ENCODE results near the gene COQ3.

COQ3 gene, protein sequence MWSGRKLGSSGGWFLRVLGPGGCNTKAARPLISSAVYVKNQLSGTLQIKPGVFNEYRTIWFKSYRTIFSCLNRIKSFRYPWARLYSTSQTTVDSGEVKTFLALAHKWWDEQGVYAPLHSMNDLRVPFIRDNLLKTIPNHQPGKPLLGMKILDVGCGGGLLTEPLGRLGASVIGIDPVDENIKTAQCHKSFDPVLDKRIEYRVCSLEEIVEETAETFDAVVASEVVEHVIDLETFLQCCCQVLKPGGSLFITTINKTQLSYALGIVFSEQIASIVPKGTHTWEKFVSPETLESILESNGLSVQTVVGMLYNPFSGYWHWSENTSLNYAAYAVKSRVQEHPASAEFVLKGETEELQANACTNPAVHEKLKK

DNA sequence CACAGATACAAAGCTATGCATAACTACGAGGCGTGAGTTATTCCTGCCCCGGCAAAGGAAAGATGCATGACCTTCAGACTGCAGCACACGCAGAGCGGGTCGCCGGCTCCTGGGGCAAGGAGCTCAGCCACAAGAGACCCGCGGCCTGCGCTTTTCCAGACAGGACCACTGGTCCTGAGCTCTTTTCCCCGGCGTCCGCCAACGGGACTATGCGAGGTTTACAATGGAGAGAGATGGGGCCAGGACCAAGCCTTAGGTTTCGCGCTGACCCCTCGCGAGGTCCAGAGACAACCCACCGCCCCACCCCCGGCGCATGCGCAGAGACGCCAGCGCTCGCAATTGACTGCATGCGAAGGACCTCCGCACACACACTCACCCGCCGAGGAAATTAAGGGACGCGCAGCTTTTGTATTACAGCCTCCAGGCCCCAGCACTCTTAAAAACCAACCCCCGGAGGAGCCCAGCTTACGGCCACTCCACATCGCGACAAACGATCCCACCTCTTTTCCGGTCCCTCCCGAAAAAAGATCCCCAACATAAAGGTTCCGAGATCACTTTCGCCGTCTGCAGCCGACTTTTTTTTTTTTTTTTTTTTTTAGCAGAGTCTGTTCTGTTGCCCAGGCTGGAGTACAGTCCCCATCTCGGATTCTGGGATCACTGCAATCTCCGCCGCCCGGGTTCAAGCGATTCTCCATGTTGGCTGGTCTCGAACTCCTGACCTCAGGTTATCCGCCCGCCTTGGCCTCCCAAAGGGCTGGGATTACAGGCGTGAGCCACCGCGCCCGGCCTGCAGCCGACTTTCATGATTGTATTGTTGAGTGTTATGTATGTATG, at the start of gene COQ3:
TSS of gene COQ3 (minus strand) at position 498 of the 834 bp plus-strand sequence. CDS start at position 482, 16 bp downstream.
- DNase-seq, result peak; percentile 76

DNA sequence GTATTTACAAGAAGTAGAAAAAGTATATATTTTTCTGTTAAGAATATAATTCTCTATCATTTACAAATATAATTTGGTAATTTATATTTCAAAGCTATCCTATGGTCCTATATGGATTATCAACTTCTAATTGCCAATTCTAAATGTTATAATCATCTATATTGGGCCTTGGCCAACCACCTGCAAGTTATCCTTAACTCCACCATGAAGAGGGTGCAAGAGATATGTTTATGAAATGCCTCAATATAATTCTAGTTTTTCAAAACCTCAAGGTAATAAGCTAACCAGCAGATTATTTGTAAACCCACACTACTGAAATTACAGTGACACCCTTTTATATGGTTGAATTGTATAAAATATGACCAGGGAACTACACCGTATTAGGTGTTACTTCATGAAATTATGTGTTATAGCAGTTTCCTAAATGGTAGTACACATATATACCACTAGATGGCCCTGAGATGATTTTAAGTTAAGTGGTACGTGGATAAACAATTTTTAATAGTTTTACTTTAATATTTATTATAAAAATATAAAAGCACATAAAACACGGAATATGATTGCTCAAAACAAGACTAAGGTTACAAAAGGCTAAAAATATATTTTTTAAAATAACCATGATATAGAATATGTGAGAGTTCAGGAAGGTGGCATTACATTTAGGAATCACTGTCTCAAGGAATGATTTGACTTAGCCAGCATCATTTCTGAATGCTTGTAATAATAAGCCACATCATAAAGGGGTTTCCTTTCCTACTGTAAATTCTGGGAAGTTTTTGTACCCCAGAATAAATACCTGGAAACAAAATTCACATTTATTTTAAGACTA, 40.9 kb upstream of the COQ3 start:
- no peak for DNase-seq

DNA sequence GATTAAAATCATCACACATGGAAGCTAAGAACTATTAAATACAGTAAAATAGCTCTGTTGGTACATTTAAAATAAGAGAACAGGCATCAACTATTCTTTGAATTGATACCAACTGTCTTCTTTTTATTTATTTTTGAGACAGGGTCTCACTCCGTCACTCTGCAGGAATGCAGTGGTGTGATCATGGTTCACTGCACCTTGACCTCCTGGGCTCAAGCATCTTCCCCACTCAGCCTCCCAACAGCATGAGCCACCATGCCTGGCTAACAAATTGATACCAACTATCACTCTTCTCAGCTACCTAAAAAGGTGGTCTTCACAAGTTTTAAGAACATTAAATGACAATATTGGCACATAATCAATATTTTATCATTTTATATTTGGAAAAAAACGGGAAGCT, 38.9 kb upstream of the COQ3 start:
- no peak for DNase-seq

DNA sequence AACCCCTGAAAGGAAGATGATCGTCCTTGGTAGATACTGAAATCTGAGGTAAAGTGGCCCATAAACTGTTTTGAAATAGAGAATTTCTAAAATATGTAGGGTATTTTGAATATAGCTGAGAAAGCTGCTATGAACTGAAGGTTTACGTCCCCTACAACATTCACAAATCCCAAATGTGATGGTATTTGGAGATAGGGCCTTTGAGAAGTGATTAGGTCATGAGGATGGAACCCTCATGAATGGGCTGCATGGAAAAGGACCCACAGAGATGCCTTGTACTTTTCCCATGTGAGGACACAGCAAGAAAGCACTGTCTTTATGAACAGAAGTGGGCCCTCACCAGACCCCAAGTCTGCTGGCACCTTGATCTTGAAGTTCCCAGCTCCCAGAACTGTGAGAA, 37.9 kb upstream of the COQ3 start:
- DNase-seq, result no peak

DNA sequence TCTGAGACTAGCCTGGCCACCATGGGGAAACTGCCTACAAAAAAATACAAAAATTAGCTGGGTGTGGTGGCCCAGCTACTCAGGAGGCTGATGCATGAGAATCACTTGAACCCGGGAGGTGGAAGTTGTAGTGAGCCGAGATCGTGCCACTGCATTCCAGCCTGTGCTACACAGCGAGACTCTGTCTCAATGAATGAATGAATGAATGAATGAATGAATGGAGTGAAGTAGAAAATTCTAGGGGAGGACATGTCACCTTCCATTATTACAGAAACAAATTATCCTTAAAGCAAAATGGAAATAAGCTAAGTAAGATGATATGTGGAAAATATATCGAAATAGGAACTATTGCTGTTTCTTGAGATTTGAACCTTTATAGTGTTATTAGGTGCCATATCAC, 34.0 kb upstream of the COQ3 start:
- DNase-seq, result no peak

DNA sequence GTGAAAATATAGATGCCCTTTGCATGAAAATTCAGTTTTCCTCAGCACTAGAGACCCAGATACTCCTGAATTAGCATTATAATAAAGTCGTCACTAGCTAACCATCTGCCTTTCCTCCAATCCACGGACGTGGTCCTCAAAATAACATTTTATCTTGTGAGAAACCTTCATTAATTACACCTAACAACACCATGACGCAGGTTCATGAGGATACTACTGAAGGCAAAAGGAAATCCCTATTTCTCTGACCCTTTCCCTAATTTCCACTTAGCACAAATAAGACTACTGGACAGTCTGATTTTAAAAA, 32.4 kb upstream of the COQ3 start:
- no peak for DNase-seq

DNA sequence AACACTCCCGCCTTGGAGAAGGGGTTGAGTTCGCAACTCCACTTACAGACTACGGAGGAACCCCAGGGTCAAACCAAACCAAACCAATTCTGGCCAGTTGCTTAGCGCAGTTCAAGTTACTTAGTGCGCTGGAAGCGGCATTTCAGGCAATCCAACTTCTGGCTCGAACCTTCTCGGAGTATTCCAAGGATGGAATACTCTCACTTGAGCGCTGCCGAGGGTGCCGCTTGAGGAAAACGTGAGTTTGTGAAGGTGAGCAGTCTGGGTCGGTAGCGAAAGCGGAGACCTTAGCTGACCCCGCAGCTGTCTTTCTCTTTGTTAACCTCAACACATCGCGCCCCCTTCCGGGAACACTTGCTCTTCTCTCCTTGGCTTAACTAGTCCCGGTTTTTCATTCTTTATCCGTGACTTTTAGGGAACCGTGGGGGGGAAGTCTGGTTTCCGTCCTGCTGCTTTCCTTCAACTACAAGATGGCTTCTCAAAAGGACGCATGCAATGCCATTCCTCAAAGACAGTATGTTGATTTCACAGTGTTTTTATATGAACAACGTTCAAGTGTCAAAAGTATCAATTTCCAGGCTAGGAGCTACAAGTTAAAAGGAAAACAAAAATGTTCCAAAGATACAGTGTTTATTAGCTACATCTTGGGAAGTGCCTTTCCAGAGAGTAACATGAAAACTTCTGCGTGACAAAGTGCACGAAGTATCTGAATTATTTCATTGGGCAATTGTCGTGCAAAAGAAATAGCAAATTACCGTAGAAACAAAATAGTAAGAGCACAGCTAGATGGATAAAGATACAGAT, 31.9 kb upstream of the COQ3 start:
- peak; percentile 46 for DNase-seq

DNA sequence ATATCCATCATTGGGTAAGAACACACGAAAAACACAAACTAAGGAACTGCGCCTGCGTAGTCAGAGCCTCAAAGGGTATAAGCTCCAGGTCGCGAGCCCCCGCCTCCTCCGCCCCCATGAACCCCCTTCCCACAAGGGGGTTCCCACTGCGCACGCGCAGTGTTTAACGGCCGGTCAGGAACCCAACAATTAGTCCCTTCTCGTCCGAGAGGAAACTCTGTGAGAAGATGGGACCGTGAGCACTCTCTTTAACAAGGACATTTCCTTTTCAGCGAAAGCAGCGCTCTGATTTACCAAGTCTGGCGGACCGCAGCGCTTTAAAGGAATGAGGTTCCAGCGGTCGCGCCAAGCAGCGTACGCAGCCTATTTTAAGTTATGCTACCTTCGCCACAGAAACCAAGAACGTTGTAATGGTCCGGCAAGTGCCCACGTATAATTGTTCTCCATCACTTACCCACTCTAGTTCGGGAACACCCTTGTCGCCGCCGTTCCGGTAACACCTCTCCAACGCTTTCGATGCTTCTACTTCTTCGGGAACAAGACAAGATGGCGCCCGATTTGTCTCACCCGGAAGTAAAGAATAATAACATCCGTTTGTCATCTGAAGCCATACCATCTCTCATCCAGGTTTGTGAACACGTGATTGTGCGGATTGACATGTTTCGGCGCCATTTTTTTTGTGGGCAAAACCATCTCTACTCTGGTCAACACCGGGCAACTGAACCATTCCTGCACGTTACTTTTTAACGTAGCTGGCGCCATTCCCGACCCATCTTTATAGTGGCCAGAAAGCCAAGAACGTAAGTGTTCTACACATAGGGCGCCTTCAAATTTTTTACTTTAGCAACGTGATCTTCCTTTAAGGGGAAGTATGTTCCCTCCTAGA, 31.0 kb upstream of the COQ3 start, which contains the start of gene PNISR:
TSS of gene PNISR (minus strand) at position 548 of the 886 bp plus-strand sequence. CDS start 10,649 bp downstream, outside the sequence.
- peak; percentile 94 for DNase-seq

DNA sequence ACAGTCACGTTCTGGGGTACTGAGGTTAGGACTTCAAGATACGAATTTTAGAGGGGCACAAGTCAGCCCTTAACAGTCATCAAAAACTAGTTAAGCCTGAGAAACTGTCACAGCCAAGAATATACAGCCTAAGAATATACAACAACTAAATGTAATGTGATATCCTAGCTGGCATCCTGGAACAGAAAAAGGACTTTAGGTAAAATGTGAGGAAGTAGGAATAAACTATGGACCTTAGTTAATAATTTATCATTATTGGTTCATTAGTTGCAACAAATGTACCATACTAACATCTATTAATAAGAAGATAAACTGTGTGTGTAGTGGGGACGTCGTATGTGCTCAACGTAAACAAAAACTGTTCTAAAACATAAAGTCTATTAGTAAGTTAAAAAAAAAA, 30.0 kb upstream of the COQ3 start:
- DNase-seq, result no peak

DNA sequence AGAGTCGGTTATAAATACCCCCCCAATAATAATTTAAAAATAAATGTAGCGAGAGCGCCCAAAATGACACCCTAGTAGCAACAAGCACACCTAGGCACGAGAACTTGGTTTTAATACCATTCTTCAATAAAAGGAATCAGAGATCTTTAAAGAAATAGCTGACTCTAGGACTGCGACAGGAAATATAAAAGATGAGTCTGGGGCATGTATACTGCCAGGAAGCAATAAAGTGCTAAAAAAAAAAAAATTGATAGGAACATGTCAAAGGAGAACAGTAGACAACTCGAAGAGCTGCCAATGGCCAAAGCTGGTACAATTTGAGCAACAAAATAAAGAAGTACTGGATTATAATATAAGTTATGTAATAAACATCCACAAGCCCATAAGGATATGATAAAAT, 28.9 kb upstream of the COQ3 start:
- DNase-seq, result no peak

DNA sequence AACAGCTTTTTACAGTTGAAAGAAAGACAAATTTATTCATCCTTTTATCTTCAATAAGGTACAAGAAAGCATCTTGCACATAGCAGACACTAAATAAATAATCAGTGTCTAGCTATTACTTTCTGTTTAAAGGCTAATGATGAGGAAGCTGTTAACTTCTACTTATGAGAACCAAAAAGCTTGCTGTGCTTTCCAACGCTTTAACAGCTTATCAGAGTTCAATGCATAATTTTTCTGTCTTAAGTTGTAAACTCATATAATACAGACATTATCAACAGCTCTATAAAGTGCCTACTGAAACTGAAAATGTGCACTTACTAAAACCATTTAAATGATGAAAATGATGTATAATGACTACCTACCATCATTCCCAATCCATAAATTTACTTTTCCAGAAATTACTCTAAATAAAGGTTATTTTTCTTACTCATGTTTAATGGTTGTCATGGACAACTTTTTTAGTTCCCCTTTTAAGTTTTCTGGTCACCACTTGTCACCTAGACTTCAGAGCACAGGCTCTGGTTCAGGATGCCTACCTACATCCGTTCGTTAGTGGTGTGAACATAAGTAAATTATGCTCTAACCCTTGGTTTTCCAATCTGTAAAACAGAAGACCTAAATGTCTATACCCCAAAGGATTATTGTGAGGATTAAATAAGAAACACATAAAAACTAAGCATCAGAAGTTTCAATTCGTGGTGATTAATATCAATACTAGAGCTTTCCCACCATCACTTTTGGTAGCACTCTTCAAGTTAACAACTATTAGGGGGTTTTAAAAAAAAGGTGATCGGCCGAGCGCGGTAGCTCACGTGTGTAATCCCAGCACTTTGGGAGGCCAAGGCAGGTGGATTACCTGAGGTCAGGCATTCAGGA, 23.1 kb upstream of the COQ3 start:
- DNase-seq, result no peak

DNA sequence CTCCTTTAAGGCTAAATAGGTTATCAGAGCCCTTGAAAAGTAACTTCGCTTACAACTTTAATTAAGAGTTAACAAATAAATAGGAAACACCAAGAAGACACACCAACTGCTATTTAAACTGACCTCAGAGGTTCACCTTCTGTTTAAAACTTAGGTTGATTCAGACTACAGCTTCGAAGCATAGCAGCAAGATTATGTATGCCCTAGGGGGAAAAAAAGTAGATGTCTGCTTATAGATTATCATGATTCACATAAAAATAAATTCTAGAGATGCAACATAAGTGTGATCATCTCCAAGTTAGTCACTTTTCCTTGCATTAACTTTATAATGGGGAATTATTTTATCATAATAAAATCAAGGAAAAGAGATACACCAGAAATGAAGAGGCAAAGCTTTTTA, 22.2 kb upstream of the COQ3 start:
- no peak for DNase-seq

DNA sequence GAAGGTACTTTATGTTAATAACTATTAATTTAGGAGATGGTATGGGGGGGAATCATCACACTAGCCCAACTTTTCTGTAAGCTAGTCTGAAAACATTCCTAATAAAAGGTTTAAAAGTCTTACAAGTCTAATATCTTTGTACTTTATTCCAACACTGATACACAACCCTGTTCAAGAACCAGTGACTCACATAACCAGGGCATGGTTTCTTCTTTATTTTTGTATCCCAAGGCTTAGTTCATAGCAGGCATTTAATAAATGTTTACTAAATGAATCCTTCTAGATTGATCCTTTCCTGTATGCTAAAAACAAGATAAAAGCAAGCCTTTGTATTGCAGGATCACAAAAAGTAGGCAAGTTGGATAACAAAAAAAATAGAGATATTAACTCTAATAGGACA, 21.5 kb upstream of the COQ3 start:
- no peak for DNase-seq

DNA sequence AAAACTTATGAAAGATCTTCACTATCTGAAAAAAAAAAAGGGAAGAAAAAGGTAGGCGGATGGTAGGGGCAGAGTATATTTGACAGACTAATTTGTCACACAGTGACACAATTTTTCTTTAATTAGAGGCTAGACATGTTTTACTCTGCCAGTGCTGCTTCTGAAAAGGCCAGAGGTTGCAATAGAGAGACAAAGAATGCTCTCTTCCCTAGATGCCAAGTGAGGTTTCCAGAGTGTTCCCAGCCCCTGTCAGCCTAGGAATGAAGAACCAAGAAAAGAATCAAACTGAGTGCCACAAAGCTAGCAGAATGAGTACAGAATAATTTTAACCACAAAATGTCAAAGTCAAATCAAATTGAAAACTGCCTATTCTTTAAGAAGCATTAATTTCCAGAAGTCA, 18.1 kb upstream of the COQ3 start:
- DNase-seq, result no peak

DNA sequence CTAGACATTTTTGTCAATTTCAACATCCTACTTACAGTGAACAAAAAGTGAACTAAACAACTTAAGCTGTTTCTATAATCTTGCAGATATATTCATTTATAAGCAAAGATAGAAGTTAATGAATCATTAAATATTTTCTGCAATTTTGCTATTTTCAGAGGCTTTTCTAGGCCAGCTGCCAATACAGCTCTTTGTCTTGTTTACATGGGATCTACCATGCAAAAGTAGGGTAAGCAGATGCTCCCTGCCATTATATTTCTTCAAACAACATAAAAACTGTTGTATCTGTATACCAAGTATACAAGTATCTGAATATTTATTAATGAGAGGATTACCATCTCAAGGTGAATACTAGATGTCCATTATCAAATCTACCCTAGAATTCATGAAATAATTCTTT, 15.7 kb upstream of the COQ3 start:
- no peak for DNase-seq

DNA sequence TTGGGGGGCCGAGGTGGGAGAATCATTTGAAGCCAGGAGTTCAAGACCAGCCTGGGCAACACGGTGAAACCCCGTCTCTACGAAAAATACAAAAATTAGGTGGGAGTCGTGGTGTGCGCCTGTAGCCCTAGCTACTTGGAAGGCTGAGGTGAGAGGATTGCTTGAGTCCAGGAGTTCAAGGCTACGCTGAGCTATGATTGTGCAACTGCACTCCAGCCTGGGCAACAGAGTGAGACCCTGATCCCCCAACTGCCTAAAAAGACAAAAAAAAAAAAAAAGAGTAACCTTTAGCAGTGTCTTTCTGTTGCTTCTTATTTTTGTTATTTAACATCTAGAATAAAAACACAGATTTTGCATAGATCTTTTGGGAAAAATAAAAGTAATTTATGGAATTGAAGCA, 13.1 kb upstream of the COQ3 start:
- no peak for DNase-seq

DNA sequence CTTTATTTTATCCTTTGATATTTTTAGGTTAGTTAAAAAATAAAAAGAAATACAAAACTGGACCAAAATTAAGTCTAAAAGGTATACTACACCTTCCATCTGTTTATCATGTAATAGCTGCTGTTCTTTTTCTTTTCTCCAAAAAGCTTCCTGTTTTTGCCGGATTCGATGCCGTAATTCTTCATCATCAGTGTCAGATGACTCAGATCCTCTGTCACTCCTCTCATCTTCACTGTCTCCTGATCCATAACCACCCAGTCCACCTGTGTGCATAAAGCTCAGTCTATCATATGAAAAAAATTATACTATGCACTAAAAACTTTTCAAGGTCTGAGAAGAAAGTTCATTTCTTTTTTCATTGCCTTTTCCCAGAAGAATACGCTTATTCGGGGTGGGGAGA, 8.5 kb upstream of the COQ3 start:
- no peak for DNase-seq

DNA sequence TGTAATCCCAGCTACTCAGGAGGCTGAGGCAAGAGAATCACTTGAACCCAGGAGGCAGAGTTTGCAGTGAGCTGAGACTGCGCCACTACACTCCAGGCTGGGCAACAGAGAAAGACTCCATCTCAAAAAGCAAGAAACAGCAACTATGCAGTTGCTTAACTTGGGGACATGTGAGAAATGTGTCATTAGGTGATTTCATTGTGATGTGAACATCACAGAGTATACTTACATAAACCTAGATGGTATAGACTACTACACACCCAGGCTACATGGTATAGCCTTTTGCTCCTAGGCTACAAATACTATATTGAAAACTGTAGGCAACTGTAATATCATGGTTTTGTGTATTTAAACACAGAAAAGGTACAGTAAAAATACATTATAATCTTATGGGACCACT, 3.3 kb upstream of the COQ3 start:
- no peak for DNase-seq

DNA sequence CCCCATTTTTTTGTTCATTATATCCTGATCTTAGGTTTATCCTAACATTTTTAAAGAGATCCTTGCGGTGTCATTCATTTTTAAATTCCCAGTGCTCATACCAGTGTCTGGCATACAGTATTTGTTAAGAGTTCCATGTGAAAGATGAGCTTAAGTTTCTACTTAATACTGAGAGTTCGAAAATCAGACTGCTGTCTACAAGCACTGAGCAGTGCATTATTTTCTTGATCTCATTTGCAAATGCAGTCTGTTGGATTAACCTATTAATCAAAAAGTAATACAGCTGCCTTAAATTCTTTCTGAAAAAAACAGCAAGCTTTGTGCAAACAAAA, 663 bp downstream of the COQ3 start:
- no peak for DNase-seq

DNA sequence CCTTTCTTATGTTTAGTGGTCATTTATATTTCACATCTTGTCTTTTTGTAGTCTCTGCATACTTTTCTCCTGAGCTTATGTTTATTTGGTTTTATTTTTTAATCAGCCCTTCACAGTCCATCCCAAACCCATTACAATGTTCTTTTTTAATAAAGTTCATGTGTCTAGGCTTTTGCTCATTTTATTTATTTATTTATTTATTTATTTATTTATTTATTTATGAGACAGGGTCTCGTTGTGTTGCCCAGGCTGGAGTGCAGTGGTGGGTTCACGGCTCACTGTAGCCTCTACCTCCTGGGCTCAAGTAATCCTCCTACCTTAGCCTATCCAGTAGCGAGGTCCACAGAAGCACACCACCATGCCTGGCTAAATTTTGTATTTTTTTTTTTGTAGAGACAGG, 3.1 kb downstream of the COQ3 start:
- DNase-seq, result no peak

DNA sequence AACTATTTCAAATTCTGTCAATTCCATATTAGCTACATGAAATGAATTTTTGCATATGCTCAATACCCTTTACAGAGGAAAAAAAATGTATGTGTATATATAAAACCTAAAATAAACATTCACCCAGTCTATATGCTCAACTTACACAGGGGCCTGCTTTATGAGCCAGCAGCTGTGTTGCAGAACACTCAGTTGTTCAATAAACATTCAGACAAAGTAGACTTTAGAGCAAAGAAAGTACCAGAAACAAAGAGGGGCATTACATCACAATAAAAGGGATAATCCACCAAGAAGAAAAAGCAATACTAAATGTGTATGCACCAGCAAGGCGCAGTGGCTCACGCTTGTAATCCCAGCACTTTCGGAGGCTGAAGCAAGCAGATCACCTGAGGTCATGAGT, 9.5 kb downstream of the COQ3 start:
- DNase-seq, result no peak
